H9 (cell line): ENCODE results near the gene XIRP1. TPM values are rescaled to one million over a fixed set of nuclear protein-coding genes. Genes with fewer than 3 reads are reported as not detected.

Source experiments
- DNase-seq: peaks from one replicate; pipeline ENCODE4 v3.0.0-alpha.2; 2017
- H2AFZ ChIP-seq: one replicate; pipeline ENCODE4 v1.6.1; 2013; ENCODE audit warnings: mild to moderate bottlenecking, low read length, control low read depth, moderate library complexity
- H2AK5ac ChIP-seq: 2 replicates; pipeline ENCODE4 v1.6.1; 2013; ENCODE audit warnings: low read length, control low read depth, mixed read lengths; ENCODE audit not compliant: insufficient read length
- H2BK120ac ChIP-seq: one replicate; pipeline ENCODE4 v1.6.1; 2013; ENCODE audit warnings: low read depth, mild to moderate bottlenecking, low read length, control low read depth, inconsistent platforms; ENCODE audit not compliant: poor library complexity, severe bottlenecking
- H2BK12ac ChIP-seq: 2 replicates; pipeline ENCODE4 v1.6.1; 2013; ENCODE audit warnings: low read length, control low read depth, mixed read lengths, low read depth; ENCODE audit not compliant: insufficient read length
- H2BK15ac ChIP-seq: 2 replicates; pipeline ENCODE4 v1.6.1; 2013; ENCODE audit warnings: low read depth, low read length, control low read depth
- H2BK20ac ChIP-seq: one replicate; pipeline ENCODE4 v1.6.1; 2013; ENCODE audit warnings: low read depth, mild to moderate bottlenecking, low read length, control low read depth, inconsistent platforms; ENCODE audit not compliant: poor library complexity, severe bottlenecking
- H2BK5ac ChIP-seq: 2 replicates; pipeline ENCODE4 v1.6.1; 2013; ENCODE audit warnings: low read length, control low read depth, mixed read lengths; ENCODE audit not compliant: insufficient read length
- H3K14ac ChIP-seq: 2 replicates; pipeline ENCODE4 v1.6.1; 2013; ENCODE audit warnings: low read length, control low read depth; ENCODE audit not compliant: insufficient read depth
- H3K18ac ChIP-seq: 2 replicates; pipeline ENCODE4 v1.6.1; 2013; ENCODE audit warnings: low read depth, mild to moderate bottlenecking, mixed read lengths, low read length, control low read depth; ENCODE audit not compliant: insufficient read length
- H3K23ac ChIP-seq: 2 replicates; pipeline ENCODE4 v1.6.1; 2013; ENCODE audit warnings: low read length, control low read depth, mixed read lengths, low read depth; ENCODE audit not compliant: insufficient read length
- H3K23me2 ChIP-seq: 2 replicates; pipeline ENCODE4 v1.6.1; 2013; ENCODE audit warnings: low read depth, mild to moderate bottlenecking, mixed read lengths, low read length, control low read depth; ENCODE audit not compliant: insufficient read length, poor library complexity, severe bottlenecking
- H3K27ac ChIP-seq: 2 replicates; pipeline ENCODE4 v1.5.1; 2013; ENCODE audit warnings: low read length, control low read depth, mixed read lengths, low read depth; ENCODE audit not compliant: insufficient read length
- H3K27me3 ChIP-seq: 2 replicates; pipeline ENCODE4 v1.6.1; 2013; ENCODE audit warnings: low read length, control low read depth, inconsistent platforms; ENCODE audit not compliant: insufficient read depth
- H3K4ac ChIP-seq: 2 replicates; pipeline ENCODE4 v1.6.1; 2013; ENCODE audit warnings: low read depth, mild to moderate bottlenecking, control low read depth, inconsistent platforms, low read length, moderate library complexity
- H3K4me1 ChIP-seq: 2 replicates; pipeline ENCODE4 v1.6.1; 2013; ENCODE audit warnings: low read length, control low read depth, inconsistent platforms; ENCODE audit not compliant: insufficient read depth
- H3K4me2 ChIP-seq: 2 replicates; pipeline ENCODE4 v1.6.1; 2013; ENCODE audit warnings: low read length, control low read depth, mixed read lengths; ENCODE audit not compliant: insufficient read length, insufficient read depth
- H3K56ac ChIP-seq: 2 replicates; pipeline ENCODE4 v1.6.1; 2013; ENCODE audit warnings: low read depth, mild to moderate bottlenecking, mixed read lengths, low read length, control low read depth; ENCODE audit not compliant: insufficient read length
- H3K79me1 ChIP-seq: 2 replicates; pipeline ENCODE4 v1.6.1; 2013; ENCODE audit warnings: low read depth, mild to moderate bottlenecking, moderate library complexity, low read length, control low read depth, inconsistent platforms; ENCODE audit not compliant: insufficient read depth, poor library complexity, severe bottlenecking
- H3K79me2 ChIP-seq: 2 replicates; pipeline ENCODE4 v1.6.1; 2013; ENCODE audit warnings: low read length, control low read depth, inconsistent platforms; ENCODE audit not compliant: insufficient read depth
- H3K9ac ChIP-seq: 2 replicates; pipeline ENCODE4 v1.6.1; 2013; ENCODE audit warnings: low read length, control low read depth, mixed read lengths; ENCODE audit not compliant: insufficient read length; ENCODE audit errors: extremely low read depth
- H3K9me3 ChIP-seq: one replicate; pipeline ENCODE4 v1.6.1; 2013; ENCODE audit warnings: low read depth, low read length, inconsistent platforms; ENCODE audit not compliant: control insufficient read depth
- H3T11ph ChIP-seq: one replicate; pipeline ENCODE4 v1.6.1; 2013; ENCODE audit warnings: mild to moderate bottlenecking, low read length, control low read depth, inconsistent platforms
- H4K20me1 ChIP-seq: one replicate; pipeline ENCODE4 v1.6.1; 2013; ENCODE audit not compliant: control insufficient read depth, insufficient read length, insufficient read depth
- H4K5ac ChIP-seq: 2 replicates; pipeline ENCODE4 v1.6.1; 2013; ENCODE audit warnings: low read depth, mild to moderate bottlenecking, mixed read lengths, low read length, control low read depth; ENCODE audit not compliant: insufficient read length
- H4K8ac ChIP-seq: replicated peaks from 2 replicates; pipeline ENCODE4 v1.6.1; 2013; ENCODE audit warnings: low read length, control low read depth, mixed read lengths, low read depth; ENCODE audit not compliant: insufficient read length
- H4K91ac ChIP-seq: 2 replicates; pipeline ENCODE4 v1.6.1; 2013; ENCODE audit warnings: low read depth, mild to moderate bottlenecking, moderate library complexity, mixed read lengths, low read length, control low read depth; ENCODE audit not compliant: insufficient read length
- H3K27ac Mint-ChIP-seq, 3 experiments: 2 replicates in 2 of 3; 3 replicates in 1 of 3; pipeline ENCODE4 v1.8.0; 2020 to 2021; ENCODE audit warnings: mixed read lengths in 3 of 3, mild to moderate bottlenecking in 1 of 3, moderate library complexity in 1 of 3
- H3K27me3 Mint-ChIP-seq: 2 replicates; pipeline ENCODE4 v1.8.0; 2021; ENCODE audit warnings: low read depth, mild to moderate bottlenecking, moderate library complexity, mixed read lengths
- H3K36me3 Mint-ChIP-seq, 3 experiments: 2 replicates in 2 of 3; 3 replicates in 1 of 3; pipeline ENCODE4 v1.8.0; 2020 to 2021; ENCODE audit warnings: low read depth in 3 of 3, mixed read lengths in 3 of 3; ENCODE audit not compliant: insufficient read depth in 1 of 3
- H3K4me1 Mint-ChIP-seq, 2 experiments: 2 replicates each; pipeline ENCODE4 v1.8.0; 2020; ENCODE audit warnings: mixed read lengths in 2 of 2
- H3K4me3 Mint-ChIP-seq, 2 experiments: 2 replicates in 1 of 2; 3 replicates in 1 of 2; pipeline ENCODE4 v1.8.0; 2020 to 2021; ENCODE audit warnings: mild to moderate bottlenecking in 2 of 2, mixed read lengths in 2 of 2, moderate library complexity in 1 of 2
- H3K9me3 Mint-ChIP-seq, 2 experiments: 2 replicates in 1 of 2; 3 replicates in 1 of 2; pipeline ENCODE4 v1.8.0; 2020; ENCODE audit warnings: mild to moderate bottlenecking in 2 of 2, mixed read lengths in 2 of 2, moderate library complexity in 1 of 2
- CTCF ChIP-seq: fragments of 200-600 bp; sonication (generic); conservative IDR thresholded peaks from 3 replicates; pipeline ENCODE4 v1.8.0; 2021; ENCODE audit warnings: antibody characterized with exemption, mild to moderate bottlenecking
- WGBS: extraction: QIAGEN DNeasy Blood & Tissue Kit; methylation state at CpG from one replicate; pipeline ENCODE4 v1.1.7; 2013; ENCODE audit warnings: missing lambda C conversion rate, low lambda C conversion rate, mixed read lengths; ENCODE audit not compliant: insufficient read length; ENCODE audit errors: extremely low coverage; 5-methylcytosine and 5-hydroxymethylcytosine counted together
- total RNA-seq: library from RNA; stranded (reverse); gene quantifications from 2 replicates; pipeline ENCODE4 v1.2.1, GENCODE V29; 2021

The XIRP1 gene
- total RNA-seq, 1 experiment from 2014 or later: not detected

- no peak overlapping the region for H4K8ac ChIP-seq
- no peaks in the 10 kb centered on the region for H3K79me1 ChIP-seq
- no peak overlapping the region for H2BK5ac ChIP-seq
- Mint-ChIP-seq H3K27ac (no peak overlapping the region), H3K27me3 (peaks cover 7% of the 10 kb centered on the region; the same call in 1 of the 2 replicates), H3K4me1 (no peaks in the 10 kb centered on the region), H3K4me3 (no peak overlapping the region), H3K36me3 (no peaks in the 10 kb centered on the region), H3K9me3 (no peaks in the 10 kb centered on the region)
- H3T11ph ChIP-seq: no peak overlapping the region
- H2BK120ac ChIP-seq: no peak overlapping the region
- H3K4me1 ChIP-seq: no peaks in the 10 kb centered on the region
- no peak for TF ChIP-seq CTCF
- no peak overlapping the region for H2BK15ac ChIP-seq
- H4K20me1 ChIP-seq: no peaks in the 10 kb centered on the region
- H3K9me3 ChIP-seq: no peaks in the 10 kb centered on the region
- H3K18ac ChIP-seq: no peak overlapping the region
- no peak overlapping the region for H2BK20ac ChIP-seq
- H3K79me2 ChIP-seq: no peaks in the 10 kb centered on the region
- no peak overlapping the region for H3K14ac ChIP-seq
- H3K9ac ChIP-seq: no peak overlapping the region
- DNase-seq: no peak
- H2AK5ac ChIP-seq: no peak overlapping the region
- H2AFZ ChIP-seq: no peak overlapping the region
- H3K4me2 ChIP-seq: no peak overlapping the region
- H3K56ac ChIP-seq: no peak overlapping the region
- no peak overlapping the region for H4K5ac ChIP-seq
- H3K27me3 ChIP-seq: no peaks in the 10 kb centered on the region
- H3K4ac ChIP-seq: no peak overlapping the region
- no peak overlapping the region for H3K23ac ChIP-seq
- H3K27ac ChIP-seq: no peak overlapping the region
- H2BK12ac ChIP-seq: no peak overlapping the region
- WGBS: no CpG with 5 or more reads among the region's 3 CpGs
- H4K91ac ChIP-seq: no peak overlapping the region
- H3K23me2 ChIP-seq: no peaks in the 10 kb centered on the region
These were observed 27.3 kb upstream of the XIRP1 start for GRCh38 chr3:39219702-39220101.
